ENCODE results near the gene NEUROD4.

The NEUROD4 gene

GRCh38 chr12:55058082-55058481 is 38.3 kb downstream of the NEUROD4 start:
- no peak overlapping the region for H3K4me3 ChIP-seq (ENCODE audit: low read length)
- TF ChIP-seq CTCF (IDR thresholded peaks at IDR 0.05; ENCODE audit: insufficient read depth, low read depth, low read length, missing control alignments) = no peak
- DNase-seq (ENCODE audit: low read depth) = no peak

- no peak overlapping the region for H3K4me3 ChIP-seq (ENCODE audit: low read length)
- TF ChIP-seq CTCF (IDR thresholded peaks at IDR 0.05; ENCODE audit: insufficient read depth, low read depth, low read length, missing control alignments) = no peak
- DNase-seq (ENCODE audit: low read depth) = no peak
These were observed 39.0 kb downstream of the NEUROD4 start for GRCh38 chr12:55058776-55059175.

GRCh38 chr12:55060470-55060869 is 40.7 kb downstream of the NEUROD4 start:
- H3K4me3 ChIP-seq (ENCODE audit: low read length) = no peak overlapping the region
- DNase-seq (ENCODE audit: low read depth) = peak; percentile 64
- no peak for TF ChIP-seq CTCF (IDR thresholded peaks at IDR 0.05; ENCODE audit: insufficient read depth, low read depth, low read length, missing control alignments)

- no peak for DNase-seq (ENCODE audit: low read depth)
- no peak overlapping the region for H3K4me3 ChIP-seq (ENCODE audit: low read length)
- TF ChIP-seq CTCF (IDR thresholded peaks at IDR 0.05; ENCODE audit: insufficient read depth, low read depth, low read length, missing control alignments) = no peak
These were observed 41.2 kb downstream of the NEUROD4 start for GRCh38 chr12:55061024-55061423.

- DNase-seq (ENCODE audit: low read depth) = no peak
- H3K4me3 ChIP-seq (ENCODE audit: low read length) = no peak overlapping the region
- no peak for TF ChIP-seq CTCF (IDR thresholded peaks at IDR 0.05; ENCODE audit: insufficient read depth, low read depth, low read length, missing control alignments)
These were observed 43.5 kb downstream of the NEUROD4 start for GRCh38 chr12:55063291-55063690.

- DNase-seq (ENCODE audit: low read depth) = no peak
- TF ChIP-seq CTCF (IDR thresholded peaks at IDR 0.05; ENCODE audit: insufficient read depth, low read depth, low read length, missing control alignments) = no peak
- no peak overlapping the region for H3K4me3 ChIP-seq (ENCODE audit: low read length)
These were observed 45.8 kb downstream of the NEUROD4 start for GRCh38 chr12:55065535-55065934.

GRCh38 chr12:55067701-55068100 is 47.9 kb downstream of the NEUROD4 start:
- no peak overlapping the region for H3K4me3 ChIP-seq (ENCODE audit: low read length)
- DNase-seq (ENCODE audit: low read depth) = no peak
- no peak for TF ChIP-seq CTCF (IDR thresholded peaks at IDR 0.05; ENCODE audit: insufficient read depth, low read depth, low read length, missing control alignments)

Measured in epithelial cell of esophagus (primary cell).